H1 (cell line): ENCODE results near the gene CTNNA3.

ENCODE experiments used
- CTCF ChIP-seq, 3 experiments: IDR thresholded peaks; 1 replicate in 2 of 3; 2 replicates in 1 of 3; pipeline versions ENCODE4 v1.5.1 to v1.6.1; 2011; ENCODE audit warnings: low read length in 3 of 3, mild to moderate bottlenecking in 3 of 3, inconsistent platforms in 2 of 3, low read depth in 1 of 3, moderate library complexity in 1 of 3; ENCODE audit not compliant: insufficient read depth in 1 of 3; ENCODE audit errors: control extremely low read depth in 1 of 3
- JUN ChIP-seq: IDR thresholded peaks from 2 replicates; pipeline ENCODE4 v1.6.1; 2011; ENCODE audit warnings: low read depth, mild to moderate bottlenecking, improper control_type of control experiment, low read length
- RNF2 ChIP-seq: fragments of 200-900, 300-1000 bp; sonication (generic); IDR thresholded peaks from 2 replicates; pipeline ENCODE4 v1.7.1; 2016; ENCODE audit warnings: borderline replicate concordance, low read depth, mild to moderate bottlenecking, antibody characterized with exemption, low read length; ENCODE audit not compliant: poor library complexity, severe bottlenecking; ENCODE audit errors: missing control alignments
- TCF12 ChIP-seq: IDR thresholded peaks from 2 replicates; pipeline ENCODE4 v1.6.1; 2011; ENCODE audit warnings: low read depth, mild to moderate bottlenecking, low read length

- TF ChIP-seq CTCF (IDR thresholded peaks at IDR 0.05; ENCODE audit: control extremely low read depth in 1 of 3, insufficient read depth in 1 of 3, low read depth in 1 of 3, low read length in 3 of 3) (no peak), TCF12 (no peak), RNF2 (no peak), JUN (no peak)
Observed at GRCh38 chr10:66049335-66049734, 1646.7 kb downstream of the CTNNA3 start.
